NT2/D1 (cell line): ENCODE results near the gene LEMD3.

Experiments used
- DNase-seq: peaks from one replicate; pipeline ENCODE4 v3.0.0-alpha.2; 2011; ENCODE audit warnings: low read depth, low spot score
- H3K27me3 ChIP-seq: 2 replicates; pipeline ENCODE4 v1.6.0; 2011; ENCODE audit warnings: mild to moderate bottlenecking; ENCODE audit not compliant: insufficient read length, insufficient read depth
- H3K36me3 ChIP-seq: 2 replicates; pipeline ENCODE4 v1.6.1; 2011; ENCODE audit warnings: mild to moderate bottlenecking, low read length, mixed read lengths; ENCODE audit not compliant: insufficient read depth, insufficient read length
- H3K4me1 ChIP-seq: 2 replicates; pipeline ENCODE4 v1.5.1; 2011; ENCODE audit not compliant: insufficient read depth, insufficient read length
- H3K4me3 ChIP-seq: 2 replicates; pipeline ENCODE4 v1.5.1; 2011; ENCODE audit warnings: low read depth; ENCODE audit not compliant: insufficient read length
- H3K9ac ChIP-seq: 2 replicates; pipeline ENCODE4 v1.6.0; 2011; ENCODE audit warnings: low read depth; ENCODE audit not compliant: insufficient read length
- H3K9me3 ChIP-seq: 2 replicates; pipeline ENCODE4 v1.5.1; 2011; ENCODE audit warnings: mild to moderate bottlenecking, low read length; ENCODE audit not compliant: insufficient read depth
- SUZ12 ChIP-seq: IDR thresholded peaks from 2 replicates; pipeline ENCODE4 v1.6.1; 2011; ENCODE audit not compliant: insufficient read length, insufficient read depth; ENCODE audit errors: extremely low read depth
- YY1 ChIP-seq: IDR thresholded peaks from 2 replicates; pipeline ENCODE4 v1.6.1; 2011; ENCODE audit not compliant: insufficient read length, insufficient read depth
- ZNF274 ChIP-seq: IDR thresholded peaks from 2 replicates; pipeline ENCODE4 v1.6.1; 2011; ENCODE audit warnings: mild to moderate bottlenecking, low read depth, low read length

The LEMD3 gene

DNA sequence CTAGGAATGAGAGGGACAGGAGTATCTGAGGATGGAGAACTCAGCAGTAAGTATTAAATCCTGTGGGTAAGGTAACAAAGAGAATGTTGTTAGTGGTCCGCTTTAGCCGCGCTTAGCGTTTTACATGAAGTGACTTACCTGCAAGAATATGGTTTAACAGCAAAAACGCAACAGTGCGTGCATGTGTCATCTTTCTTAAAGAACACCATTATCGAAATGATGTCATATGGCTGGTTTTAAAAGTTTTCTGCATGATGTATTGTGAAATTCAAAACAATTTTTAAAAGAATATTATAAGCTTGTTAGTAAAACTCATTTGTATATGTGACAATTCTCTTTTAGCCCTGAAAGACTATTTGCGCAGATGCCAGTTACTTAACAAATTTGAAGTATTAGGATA is 1.7 kb downstream of the LEMD3 start:
- H3K4me1 ChIP-seq = no peaks in the 10 kb centered on the region
- no peaks in the 10 kb centered on the region for H3K27me3 ChIP-seq
- TF ChIP-seq ZNF274 = no peak
- H3K36me3 ChIP-seq = peaks cover 47% of the 10 kb centered on the region
- peak overlapping the region; percentile 98 for H3K9ac ChIP-seq
- no peak for DNase-seq
- peak overlapping the region; percentile 94 for H3K4me3 ChIP-seq
- no peaks in the 10 kb centered on the region for H3K9me3 ChIP-seq

DNA sequence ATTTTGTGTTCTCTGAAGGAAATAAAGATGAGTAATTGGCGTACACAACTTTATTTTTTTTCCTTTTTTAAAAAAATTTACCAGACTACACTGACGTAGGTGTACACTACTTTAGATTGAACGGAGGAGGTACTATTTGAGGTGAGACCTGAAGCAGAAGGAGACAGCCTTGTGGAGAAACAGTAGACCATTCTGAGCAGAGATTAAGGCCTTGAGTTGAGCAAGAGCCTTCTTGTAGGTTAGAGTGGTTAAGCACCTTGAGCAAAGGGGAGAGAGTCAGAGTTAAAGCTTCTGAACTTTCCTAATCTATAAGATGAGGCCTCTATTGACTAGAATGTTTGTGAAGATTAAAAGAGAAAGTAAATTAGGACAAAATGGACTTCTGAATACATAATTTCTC is 2.5 kb downstream of the LEMD3 start:
- H3K9me3 ChIP-seq = no peaks in the 10 kb centered on the region
- H3K9ac ChIP-seq = no peak overlapping the region
- H3K4me1 ChIP-seq = no peaks in the 10 kb centered on the region
- peaks cover 54% of the 10 kb centered on the region for H3K36me3 ChIP-seq
- no peaks in the 10 kb centered on the region for H3K27me3 ChIP-seq
- no peak for TF ChIP-seq YY1
- H3K4me3 ChIP-seq = peak overlapping the region; percentile 94
- DNase-seq = no peak

DNA sequence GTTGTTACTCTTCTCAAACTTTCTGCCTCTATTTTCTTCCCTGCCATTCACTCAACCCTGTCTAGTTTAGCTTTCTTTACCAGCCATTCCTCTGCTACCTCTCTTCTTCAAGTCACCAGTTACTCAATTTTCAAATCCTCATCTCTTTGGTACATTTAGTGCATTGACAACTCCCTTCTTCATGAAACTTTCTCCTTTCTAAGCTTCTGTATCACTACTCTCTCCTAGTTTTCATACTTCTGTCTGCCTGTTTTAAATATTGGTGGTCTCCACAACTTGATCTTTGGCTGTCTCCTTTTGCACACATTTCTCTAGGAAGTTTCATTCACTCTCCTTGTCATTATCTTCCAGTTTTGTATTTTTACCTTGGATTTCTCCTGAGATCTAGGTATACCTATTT is 6.0 kb downstream of the LEMD3 start:
- Histone ChIP-seq H3K36me3 (peaks cover 68% of the 10 kb centered on the region), H3K9me3 (no peaks in the 10 kb centered on the region), H3K4me3 (no peak overlapping the region), H3K4me1 (no peaks in the 10 kb centered on the region), H3K27me3 (no peaks in the 10 kb centered on the region), H3K9ac (no peak overlapping the region)
- no peak for TF ChIP-seq SUZ12
- no peak for DNase-seq

DNA sequence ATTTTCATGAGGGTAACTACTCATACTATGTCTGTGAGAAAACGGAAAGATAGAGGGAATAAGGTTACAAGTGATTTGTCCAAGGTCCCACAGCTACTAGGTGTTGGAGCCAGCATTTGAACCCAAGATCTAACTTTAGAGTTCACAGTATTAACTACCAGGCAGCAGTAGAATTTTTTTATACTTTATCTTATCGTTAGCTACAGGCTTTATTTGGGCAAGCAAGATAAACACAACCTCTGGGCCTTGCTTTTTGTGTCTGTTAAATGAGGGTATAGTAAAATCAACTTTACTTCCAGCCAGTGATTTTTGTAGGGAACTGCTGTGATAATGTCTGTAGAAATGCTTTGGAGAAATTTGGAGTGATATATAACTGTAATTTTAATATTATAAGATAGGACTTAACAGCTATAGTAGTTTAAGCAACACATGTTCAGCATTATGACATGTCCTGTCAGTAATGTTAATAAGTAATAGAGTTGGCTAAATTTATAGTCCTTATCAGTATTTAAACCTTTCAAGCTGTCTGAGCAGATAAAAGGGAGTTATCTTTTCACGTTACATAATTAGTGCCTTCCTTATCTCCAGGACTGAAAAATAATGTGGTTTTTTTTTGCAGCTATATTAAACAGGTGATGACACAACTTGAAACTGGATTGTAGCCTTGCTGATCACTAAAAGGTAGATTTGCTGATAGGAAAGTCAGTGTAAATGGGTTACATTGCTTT is 12.8 kb downstream of the LEMD3 start:
- no peak for DNase-seq
- Histone ChIP-seq H3K9me3 (no peaks in the 10 kb centered on the region), H3K36me3 (peaks cover 20% of the 10 kb centered on the region), H3K9ac (no peak overlapping the region), H3K4me3 (no peak overlapping the region), H3K27me3 (no peaks in the 10 kb centered on the region), H3K4me1 (no peaks in the 10 kb centered on the region)
- TF ChIP-seq SUZ12 = no peak
- no peak for TF ChIP-seq YY1
- TF ChIP-seq ZNF274 = no peak

DNA sequence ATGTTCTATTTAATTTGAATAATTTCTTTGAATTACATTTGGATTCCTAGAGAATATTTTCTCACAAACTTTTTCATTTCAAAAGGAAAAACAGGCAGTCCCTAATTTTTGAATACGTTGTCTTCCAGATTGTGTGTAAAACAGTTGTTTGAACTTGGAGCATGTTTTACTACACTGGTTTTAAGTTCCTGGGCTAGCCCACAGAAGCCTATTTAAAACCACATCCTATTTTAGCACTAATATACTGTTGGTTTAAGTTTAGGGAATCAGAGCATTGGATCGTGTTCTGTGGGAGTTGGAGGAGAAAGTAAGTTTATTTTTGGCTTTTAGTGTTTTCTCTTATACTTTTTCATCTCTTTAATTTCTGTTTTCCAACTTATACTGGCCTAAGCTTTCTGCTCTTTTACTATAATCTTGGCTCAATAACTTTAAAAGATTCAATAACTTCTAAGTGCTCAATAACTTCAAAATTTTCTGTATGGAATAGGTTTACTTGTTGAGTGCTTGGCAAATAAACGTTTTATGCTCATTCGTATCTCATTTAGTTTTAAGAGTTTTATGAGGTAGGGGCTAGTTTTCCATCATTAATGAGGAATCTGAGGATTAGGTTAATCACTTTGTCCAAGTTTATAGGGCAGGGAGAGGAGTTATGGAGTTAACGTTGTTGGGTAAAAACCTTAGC is 14.9 kb downstream of the LEMD3 start:
- H3K27me3 ChIP-seq = no peaks in the 10 kb centered on the region
- no peaks in the 10 kb centered on the region for H3K9me3 ChIP-seq
- TF ChIP-seq SUZ12 (no peak), ZNF274 (no peak), YY1 (no peak)
- no peak overlapping the region for H3K4me3 ChIP-seq
- peaks cover 6% of the 10 kb centered on the region for H3K36me3 ChIP-seq
- no peaks in the 10 kb centered on the region for H3K4me1 ChIP-seq
- no peak for DNase-seq
- no peak overlapping the region for H3K9ac ChIP-seq

DNA sequence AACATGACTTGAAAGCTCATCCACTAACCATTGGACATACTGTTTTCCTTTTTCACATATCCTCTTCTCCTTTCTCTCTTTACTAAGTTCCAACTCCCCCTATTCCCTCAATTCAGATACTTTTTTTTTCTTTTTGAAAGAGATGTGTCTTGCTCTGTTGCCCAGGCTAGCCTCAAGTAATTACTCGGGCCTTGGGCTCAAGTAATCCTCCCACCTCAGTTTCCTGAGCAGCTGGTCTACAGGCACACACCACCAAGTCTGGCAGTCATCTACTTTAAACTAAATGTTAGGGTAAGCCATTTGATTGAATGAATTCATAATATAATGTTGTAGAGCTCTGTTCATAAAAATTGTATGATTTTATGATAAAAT is 15.5 kb downstream of the LEMD3 start:
- no peaks in the 10 kb centered on the region for H3K9me3 ChIP-seq
- no peak for TF ChIP-seq SUZ12
- TF ChIP-seq ZNF274 = no peak
- H3K27me3 ChIP-seq = no peaks in the 10 kb centered on the region
- no peaks in the 10 kb centered on the region for H3K4me1 ChIP-seq
- H3K9ac ChIP-seq = no peak overlapping the region
- H3K4me3 ChIP-seq = no peak overlapping the region
- no peak for DNase-seq
- peaks cover 6% of the 10 kb centered on the region for H3K36me3 ChIP-seq

DNA sequence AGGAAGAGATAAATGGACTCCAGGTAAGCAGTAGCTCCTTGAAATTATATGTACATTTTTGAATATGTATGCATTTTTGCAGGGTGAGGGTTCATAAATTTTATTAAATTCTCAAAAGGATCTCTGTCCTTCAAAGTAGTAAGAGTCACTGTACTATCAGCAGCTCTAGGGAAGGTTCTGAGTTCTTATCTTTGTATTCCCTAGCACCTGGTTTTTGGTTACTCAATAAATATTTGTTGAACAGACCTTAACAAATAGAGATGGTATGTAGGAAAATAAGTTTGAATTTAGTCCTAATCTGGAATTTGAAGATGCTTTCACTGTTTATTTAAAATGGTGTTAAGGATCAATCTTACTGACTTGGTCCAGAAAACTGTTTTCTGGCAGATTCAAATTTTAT is 18.3 kb downstream of the LEMD3 start:
- TF ChIP-seq ZNF274 (no peak), YY1 (no peak), SUZ12 (no peak)
- Histone ChIP-seq H3K9ac (no peak overlapping the region), H3K4me3 (no peak overlapping the region), H3K4me1 (no peaks in the 10 kb centered on the region), H3K36me3 (peaks cover 6% of the 10 kb centered on the region), H3K27me3 (no peaks in the 10 kb centered on the region), H3K9me3 (no peaks in the 10 kb centered on the region)
- no peak for DNase-seq
